ENCODE data around the gene C1QTNF12.

C1QTNF12 gene

GRCh38 chr1:1285611-1286311, 39.2 kb upstream of the C1QTNF12 start:
- H3K4me1 Mint-ChIP-seq (ENCODE audit: low read depth): no peaks in the 10 kb centered on the region

GRCh38 chr1:1285102-1285571, 38.6 kb upstream of the C1QTNF12 start:
- Mint-ChIP-seq H3K27me3 (ENCODE audit: low read depth) (no peaks in the 10 kb centered on the region), H3K36me3 (ENCODE audit: low read depth) (no peaks in the 10 kb centered on the region), H3K4me1 (ENCODE audit: low read depth) (no peaks in the 10 kb centered on the region), H3K4me3 (no peak overlapping the region), H3K27ac (no peak overlapping the region), H3K9me3 (no peaks in the 10 kb centered on the region)

More at GRCh38 chr1:1285611-1286311, 39.2 kb upstream of the C1QTNF12 start:
- no peak overlapping the region for H3K4me3 Mint-ChIP-seq
- H3K27ac Mint-ChIP-seq: no peak overlapping the region
- H3K27me3 Mint-ChIP-seq (ENCODE audit: low read depth): no peaks in the 10 kb centered on the region
- H3K9me3 Mint-ChIP-seq: no peaks in the 10 kb centered on the region
- no peaks in the 10 kb centered on the region for H3K36me3 Mint-ChIP-seq (ENCODE audit: low read depth)

- no peaks in the 10 kb centered on the region for H3K9me3 Mint-ChIP-seq
- no peaks in the 10 kb centered on the region for H3K36me3 Mint-ChIP-seq (ENCODE audit: low read depth)
- H3K27ac Mint-ChIP-seq: no peak overlapping the region
- H3K27me3 Mint-ChIP-seq (ENCODE audit: low read depth): no peaks in the 10 kb centered on the region
- H3K4me1 Mint-ChIP-seq (ENCODE audit: low read depth): no peaks in the 10 kb centered on the region
- no peak overlapping the region for H3K4me3 Mint-ChIP-seq
These were observed 37.9 kb upstream of the C1QTNF12 start for GRCh38 chr1:1284221-1285101.

GRCh38 chr1:1283821-1284220, 37.3 kb upstream of the C1QTNF12 start:
- Mint-ChIP-seq H3K9me3 (no peaks in the 10 kb centered on the region), H3K27ac (no peak overlapping the region), H3K27me3 (ENCODE audit: low read depth) (no peaks in the 10 kb centered on the region), H3K4me3 (no peak overlapping the region), H3K36me3 (ENCODE audit: low read depth) (no peaks in the 10 kb centered on the region), H3K4me1 (ENCODE audit: low read depth) (no peaks in the 10 kb centered on the region)

- Mint-ChIP-seq H3K4me3 (no peak overlapping the region), H3K4me1 (ENCODE audit: low read depth) (no peaks in the 10 kb centered on the region), H3K9me3 (no peaks in the 10 kb centered on the region), H3K36me3 (ENCODE audit: low read depth) (no peaks in the 10 kb centered on the region), H3K27ac (no peak overlapping the region), H3K27me3 (ENCODE audit: low read depth) (no peaks in the 10 kb centered on the region)
These were observed 36.5 kb upstream of the C1QTNF12 start for GRCh38 chr1:1282998-1283397.

- Mint-ChIP-seq H3K36me3 (ENCODE audit: low read depth) (no peaks in the 10 kb centered on the region), H3K27me3 (ENCODE audit: low read depth) (no peaks in the 10 kb centered on the region), H3K4me3 (no peak overlapping the region), H3K4me1 (ENCODE audit: low read depth) (no peaks in the 10 kb centered on the region), H3K9me3 (no peaks in the 10 kb centered on the region), H3K27ac (no peak overlapping the region)
These were observed 35.2 kb upstream of the C1QTNF12 start for GRCh38 chr1:1281533-1282321.

GRCh38 chr1:1280782-1281481, 34.4 kb upstream of the C1QTNF12 start:
- H3K9me3 Mint-ChIP-seq: no peaks in the 10 kb centered on the region
- no peaks in the 10 kb centered on the region for H3K4me1 Mint-ChIP-seq (ENCODE audit: low read depth)
- no peak overlapping the region for H3K27ac Mint-ChIP-seq
- H3K27me3 Mint-ChIP-seq (ENCODE audit: low read depth): no peaks in the 10 kb centered on the region
- H3K4me3 Mint-ChIP-seq: no peak overlapping the region
- no peaks in the 10 kb centered on the region for H3K36me3 Mint-ChIP-seq (ENCODE audit: low read depth)

GRCh38 chr1:1279028-1279427, 32.5 kb upstream of the C1QTNF12 start:
- H3K4me3 Mint-ChIP-seq: no peak overlapping the region
- no peaks in the 10 kb centered on the region for H3K4me1 Mint-ChIP-seq (ENCODE audit: low read depth)
- H3K27me3 Mint-ChIP-seq (ENCODE audit: low read depth): no peaks in the 10 kb centered on the region
- no peaks in the 10 kb centered on the region for H3K36me3 Mint-ChIP-seq (ENCODE audit: low read depth)
- H3K9me3 Mint-ChIP-seq: no peaks in the 10 kb centered on the region
- H3K27ac Mint-ChIP-seq: no peak overlapping the region

GRCh38 chr1:1278620-1279019, 32.1 kb upstream of the C1QTNF12 start:
- H3K4me1 Mint-ChIP-seq (ENCODE audit: low read depth): no peaks in the 10 kb centered on the region
- no peaks in the 10 kb centered on the region for H3K27me3 Mint-ChIP-seq (ENCODE audit: low read depth)
- H3K4me3 Mint-ChIP-seq: no peak overlapping the region
- no peaks in the 10 kb centered on the region for H3K9me3 Mint-ChIP-seq
- no peaks in the 10 kb centered on the region for H3K36me3 Mint-ChIP-seq (ENCODE audit: low read depth)
- no peak overlapping the region for H3K27ac Mint-ChIP-seq

- Mint-ChIP-seq H3K4me1 (ENCODE audit: low read depth) (peaks cover 16% of the 10 kb centered on the region), H3K4me3 (no peak overlapping the region), H3K36me3 (ENCODE audit: low read depth) (peaks cover 9% of the 10 kb centered on the region), H3K27me3 (ENCODE audit: low read depth) (no peaks in the 10 kb centered on the region), H3K9me3 (no peaks in the 10 kb centered on the region), H3K27ac (no peak overlapping the region)
These were observed 29.3 kb upstream of the C1QTNF12 start for GRCh38 chr1:1275836-1276235.

GRCh38 chr1:1274931-1275431, 28.5 kb upstream of the C1QTNF12 start:
- Mint-ChIP-seq H3K27me3 (ENCODE audit: low read depth) (no peaks in the 10 kb centered on the region), H3K4me3 (peak overlapping the region; percentile 60), H3K9me3 (no peaks in the 10 kb centered on the region), H3K4me1 (ENCODE audit: low read depth) (peaks cover 25% of the 10 kb centered on the region), H3K27ac (no peak overlapping the region), H3K36me3 (ENCODE audit: low read depth) (peaks cover 16% of the 10 kb centered on the region)

- peak overlapping the region; percentile 60 for H3K4me3 Mint-ChIP-seq
- H3K36me3 Mint-ChIP-seq (ENCODE audit: low read depth): peaks cover 17% of the 10 kb centered on the region
- peaks cover 28% of the 10 kb centered on the region for H3K4me1 Mint-ChIP-seq (ENCODE audit: low read depth)
- no peaks in the 10 kb centered on the region for H3K27me3 Mint-ChIP-seq (ENCODE audit: low read depth)
- H3K27ac Mint-ChIP-seq: no peak overlapping the region
- no peaks in the 10 kb centered on the region for H3K9me3 Mint-ChIP-seq
These were observed 27.9 kb upstream of the C1QTNF12 start for GRCh38 chr1:1274299-1274930.

GRCh38 chr1:1273512-1274298, 27.2 kb upstream of the C1QTNF12 start, which contains the start of gene UBE2J2:
TSS of gene UBE2J2 (minus strand) at chr1:1273854. CDS start at chr1:1267992, 5,862 bp downstream.
- Mint-ChIP-seq H3K4me1 (ENCODE audit: low read depth) (peaks cover 28% of the 10 kb centered on the region), H3K9me3 (no peaks in the 10 kb centered on the region)

More at GRCh38 chr1:1273512-1274298, 27.2 kb upstream of the C1QTNF12 start, which contains the start of gene UBE2J2:
- Mint-ChIP-seq H3K27me3 (ENCODE audit: low read depth) (no peaks in the 10 kb centered on the region), H3K36me3 (ENCODE audit: low read depth) (peaks cover 17% of the 10 kb centered on the region), H3K27ac (peak within 1 kb of the TSS; percentile 75), H3K4me3 (peak within 1 kb of the TSS; percentile 83)
